Activated CD4-positive, CD25-positive, alpha-beta regulatory T cell treated with anti-CD3 and anti-CD28 coated beads, Interleukin-2, amount 50 U/mL, for 16 hours (primary cell): Measurements from ENCODE around the gene HINT3.
"Not testable (repeated sequence)": the region's sequence is repeated elsewhere in the genome, so short reads cannot be mapped to it uniquely, and the experiment has no call there.

Experiments
- DNase-seq: peaks from one replicate; pipeline ENCODE4 v3.0.0-alpha.2; 2020; ENCODE audit warnings: low read depth, low spot score

The HINT3 gene

DNA sequence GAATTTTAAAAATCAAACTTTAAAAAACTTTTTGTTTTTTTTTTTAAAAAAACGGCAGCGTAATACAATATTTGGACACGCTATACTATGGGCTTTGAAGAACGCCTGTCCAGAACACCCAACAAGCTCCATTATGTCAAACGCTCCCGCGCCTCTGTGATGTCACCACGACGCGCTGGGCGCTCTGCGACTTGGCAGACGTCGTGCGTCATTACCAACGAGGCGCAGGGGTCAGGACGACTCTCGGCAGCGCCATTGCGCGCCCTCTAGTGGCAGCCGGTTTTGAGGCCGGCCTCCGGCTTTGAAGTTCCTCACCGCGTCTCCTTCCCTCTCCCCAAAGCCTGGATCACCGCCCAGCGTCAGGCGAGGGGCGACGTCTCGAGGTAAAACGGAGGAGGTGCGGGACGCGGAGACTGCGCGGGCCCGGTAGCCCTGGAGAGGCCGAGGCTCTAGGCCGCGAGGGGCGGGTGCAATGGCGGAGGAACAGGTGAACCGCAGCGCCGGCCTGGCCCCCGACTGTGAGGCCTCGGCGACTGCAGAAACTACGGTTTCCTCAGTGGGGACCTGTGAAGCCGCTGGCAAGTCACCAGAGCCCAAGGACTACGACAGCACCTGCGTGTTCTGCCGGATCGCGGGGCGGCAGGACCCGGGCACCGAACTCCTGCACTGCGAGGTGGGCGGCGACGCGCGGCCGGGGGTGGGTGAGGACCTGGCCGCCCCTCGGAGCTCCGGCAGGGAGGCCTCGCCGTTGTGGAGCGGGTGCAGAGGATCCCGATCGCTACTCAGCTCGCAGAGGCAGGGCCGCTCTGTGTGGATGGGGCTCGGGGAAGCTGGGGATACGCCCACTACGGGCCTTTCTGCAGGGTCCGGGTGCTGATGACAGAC is at the start of gene HINT3:
HINT3 (plus strand) TSS at position 265 of the 885 bp plus-strand sequence; CDS start at position 473, 208 bp downstream.
- peak; percentile 95 for DNase-seq

DNA sequence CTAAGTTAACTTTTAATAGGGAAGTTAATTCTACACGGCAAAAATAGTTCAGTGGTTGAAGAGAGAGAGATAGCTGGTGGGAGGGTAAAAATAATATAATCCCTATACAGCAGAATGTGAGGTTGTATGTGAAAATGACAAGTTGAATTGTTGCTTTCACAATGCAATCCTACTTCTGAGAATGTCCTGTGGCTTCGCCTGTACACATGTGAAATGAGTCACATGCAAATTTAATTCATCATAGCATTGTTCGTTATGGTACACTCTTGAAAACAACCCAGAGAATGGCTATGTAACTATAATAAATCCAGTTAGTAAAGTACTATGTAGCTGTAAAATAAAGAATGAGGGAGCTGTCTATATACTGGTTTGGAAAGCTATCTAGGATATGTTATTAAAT is 46.0 kb upstream of the HINT3 start:
- no peak for DNase-seq

DNA sequence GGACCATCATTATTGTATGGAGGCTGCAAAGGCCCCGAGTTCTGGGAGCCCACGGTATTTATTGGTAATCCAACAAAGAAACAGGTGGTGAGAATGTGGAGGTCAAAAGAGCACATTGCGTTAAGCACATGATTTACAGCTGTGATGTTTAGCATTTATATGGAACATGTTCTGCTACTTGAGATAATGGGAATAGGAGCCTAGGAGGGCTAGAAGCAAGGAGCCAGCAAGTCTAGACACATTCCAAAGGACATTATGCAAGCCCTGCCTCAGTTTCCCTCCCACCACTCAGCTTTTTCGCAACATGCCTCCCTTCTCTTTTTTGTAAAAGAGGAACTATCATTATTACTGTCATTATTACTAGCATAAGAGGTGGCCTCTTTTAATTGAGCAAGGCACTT is 45.5 kb upstream of the HINT3 start:
- not testable (repeated sequence) for DNase-seq

DNA sequence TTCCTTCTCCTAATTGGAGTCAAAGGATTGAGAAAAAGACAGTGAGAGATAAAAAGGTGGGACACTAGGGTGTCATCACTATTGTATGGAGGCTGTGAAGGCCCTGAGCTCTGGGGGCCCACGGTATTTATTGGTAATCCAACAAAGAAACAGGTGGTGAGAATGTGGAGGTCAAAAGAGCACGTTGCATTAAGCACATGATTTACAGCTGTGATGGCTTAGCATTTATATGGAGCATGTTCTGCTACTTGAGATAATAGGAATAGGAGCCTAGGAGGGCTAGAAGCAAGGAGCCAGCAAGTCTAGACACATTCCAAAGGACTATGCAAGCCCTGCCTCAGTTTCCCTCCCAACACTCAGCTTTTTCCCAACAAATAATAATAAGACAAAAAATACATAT is 44.1 kb upstream of the HINT3 start:
- DNase-seq = not testable (repeated sequence)

DNA sequence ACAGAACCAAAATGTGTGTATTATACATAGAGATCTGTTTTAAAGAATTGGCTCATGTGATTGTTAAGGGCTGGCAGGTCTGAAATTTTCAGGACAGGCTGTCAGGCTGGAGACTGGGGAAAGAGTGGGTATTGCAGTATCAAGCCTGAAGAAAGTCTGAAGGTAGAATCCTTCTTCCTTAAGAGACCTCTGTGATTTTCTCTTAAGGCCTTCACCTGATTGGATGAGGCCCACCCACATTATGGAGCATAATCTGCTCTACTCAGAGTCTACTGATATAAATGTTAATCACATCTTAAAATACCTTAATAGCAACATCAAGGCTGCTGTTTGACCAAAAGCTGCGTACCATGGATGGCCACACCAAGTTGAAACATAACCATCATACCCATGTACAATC is 43.4 kb upstream of the HINT3 start:
- no peak for DNase-seq

DNA sequence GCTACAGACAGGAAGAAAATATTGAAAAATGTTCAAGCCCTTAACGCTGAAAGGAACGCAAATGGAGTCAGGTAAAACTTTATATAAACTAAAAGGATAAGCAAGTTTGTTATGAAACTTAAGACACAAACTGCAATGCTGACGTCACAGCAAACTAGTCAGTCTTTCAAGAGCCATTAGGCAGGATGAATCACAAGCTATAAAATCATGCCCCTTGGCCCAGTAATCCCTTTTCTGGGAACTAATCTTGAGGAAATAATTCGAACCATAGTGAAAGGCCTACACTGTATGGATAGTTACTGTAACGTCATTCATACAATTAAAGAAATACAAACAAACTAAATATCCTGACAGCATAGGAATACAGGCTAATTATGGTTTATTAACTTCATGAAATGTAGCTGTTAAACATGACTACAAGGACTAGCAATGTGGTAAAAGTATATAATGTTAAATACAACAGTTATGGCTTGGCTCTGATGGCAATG is 42.7 kb upstream of the HINT3 start:
- no peak for DNase-seq

DNA sequence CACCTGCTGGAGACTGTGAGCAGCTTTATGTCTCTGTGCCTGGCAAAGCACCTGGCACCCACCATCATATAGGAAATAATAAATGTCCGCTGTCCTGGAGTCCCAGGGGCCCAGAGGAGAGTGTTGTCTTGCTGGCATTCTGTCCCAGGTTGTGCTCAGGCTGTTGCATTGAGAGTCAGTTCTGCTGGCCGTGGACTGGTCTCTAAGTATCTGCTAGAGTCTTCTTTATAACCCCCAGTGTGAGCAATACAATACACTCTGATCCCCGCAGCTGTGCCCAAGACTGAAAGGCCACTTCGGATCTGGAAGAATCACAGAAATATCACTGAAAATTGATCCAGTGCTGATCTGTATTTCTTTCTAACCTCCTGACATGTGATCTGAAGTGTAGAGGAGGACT is 38.3 kb upstream of the HINT3 start:
- DNase-seq = no peak

DNA sequence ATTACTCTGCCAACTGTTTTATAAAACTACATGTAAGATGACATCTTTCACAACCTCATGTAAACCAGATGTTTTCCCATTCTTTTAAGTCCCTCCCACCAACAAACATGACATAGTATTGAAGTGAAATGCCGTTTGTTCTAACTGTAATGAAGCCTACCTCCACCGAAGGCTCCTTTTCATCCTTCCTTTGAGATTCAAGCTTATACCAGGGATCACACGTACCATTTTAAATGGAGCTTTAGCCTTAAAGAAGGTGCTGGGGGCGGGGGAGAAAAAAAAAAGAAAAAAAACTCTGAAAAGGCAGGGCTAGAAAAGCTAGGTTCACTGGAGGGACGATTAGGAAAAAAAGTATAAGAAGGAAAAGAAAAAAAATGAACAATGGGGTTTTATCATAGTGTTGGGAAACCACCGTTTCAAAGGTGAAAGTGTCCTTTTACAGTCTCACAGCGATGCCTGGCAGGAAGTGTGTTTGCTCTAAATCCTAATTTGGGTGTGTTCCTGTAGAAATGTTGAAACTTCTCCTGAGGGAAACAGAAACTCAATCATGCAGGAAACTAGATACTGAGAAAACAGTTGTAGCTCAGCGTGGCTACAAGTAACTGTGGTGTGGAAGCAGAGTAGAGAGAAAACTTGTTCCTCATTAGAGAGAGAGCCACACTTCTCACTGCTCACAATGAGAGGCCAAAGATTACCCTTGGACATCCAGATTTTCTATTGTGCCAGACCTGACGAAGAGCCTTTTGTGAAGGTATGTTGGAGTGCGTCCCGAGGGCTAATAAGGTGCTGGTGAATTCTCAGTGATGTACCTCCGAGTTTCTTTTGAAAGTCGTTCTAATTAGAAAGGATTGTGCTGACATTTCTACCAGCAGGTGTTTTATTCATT is 37.6 kb upstream of the HINT3 start:
- DNase-seq = no peak

DNA sequence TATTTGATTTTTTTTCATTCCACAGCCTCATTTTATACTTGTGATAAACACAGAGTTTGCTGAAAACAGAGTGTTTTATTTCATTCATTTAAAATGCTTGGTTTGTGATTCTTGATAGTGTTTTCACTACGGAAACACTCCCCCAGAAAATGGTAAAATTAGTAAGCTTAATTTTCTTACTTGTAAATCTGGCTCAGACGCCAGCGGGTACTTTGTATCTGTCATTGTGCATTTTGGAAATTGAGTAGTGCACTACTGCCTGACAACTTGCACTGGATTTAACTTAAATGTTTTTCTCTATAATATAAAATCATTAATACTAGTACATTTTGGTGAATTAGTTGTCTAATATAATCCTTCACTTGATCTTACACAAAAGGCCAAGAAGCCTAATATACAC is 37.0 kb upstream of the HINT3 start:
- no peak for DNase-seq

DNA sequence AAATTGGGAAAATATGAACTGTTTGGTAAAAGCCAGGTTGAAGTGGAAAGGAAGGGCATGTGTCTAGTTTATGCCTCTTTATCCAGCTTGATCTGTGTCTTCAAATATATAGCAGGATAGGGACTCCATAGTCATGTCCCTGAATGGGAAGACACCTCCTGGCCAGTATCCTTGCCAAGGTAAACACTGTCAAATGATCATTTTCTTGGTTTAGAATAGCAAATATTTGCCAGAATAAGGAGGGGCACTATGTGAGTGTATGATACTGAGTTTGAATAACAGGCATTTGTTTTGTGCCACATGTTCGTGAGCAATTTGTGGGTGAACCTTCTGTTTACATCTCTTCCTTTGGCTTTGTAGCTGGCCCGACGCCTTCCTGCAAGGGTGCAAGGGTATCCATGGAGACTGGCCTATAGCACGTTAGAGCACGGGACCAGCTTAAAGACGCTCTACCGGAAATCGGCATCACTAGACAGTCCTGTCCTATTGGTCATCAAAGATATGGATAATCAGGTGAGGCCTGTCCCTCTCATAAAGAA is 34.2 kb upstream of the HINT3 start:
- no peak for DNase-seq

DNA sequence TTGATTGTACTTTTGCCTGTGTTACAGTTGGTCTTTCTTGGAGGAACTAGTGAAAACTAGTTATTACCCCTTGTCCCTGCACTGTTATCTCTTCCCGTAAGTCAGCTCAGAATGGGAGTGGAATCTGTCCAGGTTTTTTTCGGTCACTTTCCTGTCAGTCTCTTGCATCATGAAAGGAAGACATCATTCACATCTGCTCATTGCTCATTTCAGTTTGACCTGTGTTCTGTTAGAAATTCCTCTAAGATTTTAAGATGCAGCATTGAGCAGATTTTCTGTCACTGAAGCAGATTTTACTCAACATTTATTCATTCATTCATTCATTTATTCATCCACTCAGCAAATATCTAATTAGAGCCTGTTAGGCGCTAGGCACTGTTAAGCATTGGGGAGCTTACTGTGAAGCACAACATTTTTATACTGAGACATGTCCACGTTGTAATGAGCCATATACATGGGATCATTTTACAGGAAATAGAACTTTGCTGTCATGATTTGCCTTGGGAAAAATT is 33.1 kb upstream of the HINT3 start:
- no peak for DNase-seq

DNA sequence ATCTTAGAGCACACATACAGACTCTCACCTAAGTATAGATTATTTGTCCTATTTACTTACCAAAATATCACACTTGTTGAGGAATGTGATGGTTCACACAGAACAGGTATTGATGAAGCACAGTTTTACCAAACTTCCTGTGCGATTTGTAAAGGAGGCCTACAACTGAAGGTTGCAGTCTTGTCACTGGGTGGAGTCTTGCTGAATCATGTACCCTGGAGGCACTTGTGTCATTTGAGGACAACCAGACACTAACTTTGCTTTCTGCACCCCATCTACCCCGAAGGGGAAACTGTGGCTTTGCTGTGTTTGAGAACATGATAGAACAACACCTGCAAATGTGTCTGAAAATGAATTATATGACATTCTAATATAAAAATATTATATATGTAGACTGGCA is 32.4 kb upstream of the HINT3 start:
- no peak for DNase-seq

DNA sequence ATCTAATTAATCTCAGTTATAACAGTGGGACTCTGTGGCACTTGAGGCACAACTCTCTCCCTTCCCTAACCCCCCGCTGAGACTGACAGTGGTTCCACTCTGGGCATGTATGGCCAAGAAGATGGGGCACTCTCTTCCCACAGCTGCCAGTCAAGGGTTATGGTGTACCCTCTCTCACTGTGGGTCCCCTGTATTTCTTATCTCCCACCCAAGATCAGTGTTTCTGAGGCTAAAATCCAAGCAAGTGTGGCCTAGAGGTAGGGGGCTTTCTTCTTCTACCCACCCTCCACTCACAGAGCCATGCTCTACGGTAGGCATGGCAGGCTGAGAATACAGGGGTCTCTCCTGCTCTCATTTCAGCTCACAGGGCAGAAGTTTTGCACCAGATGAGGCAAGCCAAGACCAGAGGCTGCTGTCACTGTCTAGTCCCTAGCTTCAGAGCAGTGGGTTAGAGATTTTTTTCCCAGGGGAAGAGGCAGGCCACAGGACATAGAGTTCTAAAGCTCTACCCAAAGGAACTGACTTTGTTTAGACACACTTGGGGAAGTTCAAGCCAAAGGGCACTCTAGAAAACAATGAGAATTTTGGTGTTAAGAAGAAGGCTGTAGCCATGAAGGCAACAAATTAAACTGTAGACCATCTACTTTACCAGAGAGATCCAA is 31.7 kb upstream of the HINT3 start:
- DNase-seq = no peak

DNA sequence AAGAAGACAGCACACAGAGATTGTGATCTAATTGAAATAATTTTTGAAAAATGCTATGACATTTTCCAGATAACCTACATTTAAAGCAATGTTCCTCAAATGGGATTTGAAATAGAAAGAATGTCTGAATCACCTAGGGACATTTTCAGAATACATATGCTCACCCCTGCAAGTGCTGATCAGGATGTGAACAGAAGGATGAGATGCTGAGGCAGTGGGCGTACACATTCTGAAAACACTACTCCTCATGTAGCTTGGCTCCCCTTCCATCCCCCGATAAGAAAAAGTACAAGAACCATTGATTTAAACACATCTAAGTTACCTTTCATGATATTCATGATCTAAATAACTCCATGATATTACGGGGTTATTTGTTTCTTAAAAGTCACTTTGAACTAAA is 29.9 kb upstream of the HINT3 start:
- no peak for DNase-seq

DNA sequence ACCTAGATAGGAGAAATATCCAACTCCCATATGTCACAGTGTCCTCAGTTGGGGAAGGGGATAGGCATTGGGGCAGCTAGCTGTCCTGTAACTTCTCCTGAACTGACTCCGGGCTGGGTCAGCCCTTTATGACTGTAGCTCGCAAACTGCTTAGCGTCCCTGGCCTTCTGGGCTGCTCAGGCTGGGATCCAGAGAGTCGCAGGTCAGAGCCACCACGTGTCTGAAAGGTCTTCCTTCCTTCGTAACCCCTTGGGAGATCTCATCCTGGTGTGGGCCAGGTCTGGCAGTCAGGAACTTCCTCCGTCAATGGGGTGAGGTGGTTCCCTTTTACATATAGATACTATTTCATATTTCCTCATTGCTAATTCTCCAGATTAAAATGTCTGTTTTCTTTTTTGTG is 28.8 kb upstream of the HINT3 start:
- no peak for DNase-seq

DNA sequence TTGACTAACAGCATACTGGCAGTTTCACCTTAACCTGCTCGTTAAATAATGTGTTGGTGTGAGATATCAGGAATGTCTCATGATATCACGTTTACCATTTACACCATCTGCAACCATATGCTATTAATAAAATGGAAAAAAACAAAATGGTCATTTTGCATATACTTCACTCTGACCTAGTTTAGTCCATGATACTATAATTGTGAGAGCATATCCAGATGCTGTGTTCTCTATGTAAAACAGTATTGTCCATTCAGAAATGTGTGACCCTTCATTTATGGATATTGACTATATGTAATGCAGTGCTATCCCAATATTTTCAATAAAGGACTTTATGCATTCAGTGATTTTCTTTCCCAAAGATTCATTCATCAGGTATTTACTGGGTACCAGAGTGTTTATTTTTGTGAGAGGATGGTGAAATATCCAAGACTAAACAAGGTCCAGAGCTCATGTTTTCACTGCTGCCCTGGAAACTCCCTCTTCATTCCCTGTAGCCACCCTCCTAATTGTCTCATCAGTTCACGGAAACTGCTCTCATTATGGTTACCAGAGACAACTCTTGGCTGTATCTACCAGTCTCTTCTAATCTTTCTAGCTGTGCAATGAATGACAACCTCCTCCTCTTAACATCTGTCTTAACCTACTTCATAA is 25.7 kb upstream of the HINT3 start:
- no peak for DNase-seq

DNA sequence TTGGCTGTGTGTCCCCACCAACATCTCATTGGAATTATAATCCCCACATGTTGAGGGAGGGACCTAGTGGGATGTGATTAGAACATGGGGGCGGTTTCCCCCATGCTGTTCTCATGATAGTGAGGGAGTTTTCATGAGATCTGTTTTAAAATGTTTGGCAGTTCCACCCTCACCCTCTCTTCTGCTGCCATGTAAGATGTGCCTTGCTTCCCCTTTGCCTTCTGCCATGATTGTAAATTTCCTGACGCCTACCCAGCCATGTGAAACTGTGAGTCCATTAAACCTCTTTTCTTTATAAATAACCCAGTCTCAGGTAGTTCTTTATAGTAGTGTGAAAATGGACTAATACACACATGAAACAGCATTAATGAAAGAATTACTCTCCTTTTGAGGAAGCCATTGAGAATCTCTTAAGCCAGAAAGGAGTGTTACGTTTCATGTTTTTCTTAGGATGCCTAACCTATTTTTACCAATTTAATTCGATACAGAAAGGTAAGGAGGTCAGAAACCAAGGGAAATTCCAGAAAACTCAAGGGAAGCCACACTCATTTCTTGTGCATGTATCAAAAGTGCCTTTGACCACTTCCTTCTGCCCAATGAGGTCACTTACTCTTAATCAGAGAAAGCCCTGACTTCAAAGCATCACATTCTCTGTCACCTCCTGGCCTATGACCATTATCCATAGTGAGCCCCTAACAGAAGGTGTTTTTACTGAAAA is 24.7 kb upstream of the HINT3 start:
- DNase-seq = no peak

DNA sequence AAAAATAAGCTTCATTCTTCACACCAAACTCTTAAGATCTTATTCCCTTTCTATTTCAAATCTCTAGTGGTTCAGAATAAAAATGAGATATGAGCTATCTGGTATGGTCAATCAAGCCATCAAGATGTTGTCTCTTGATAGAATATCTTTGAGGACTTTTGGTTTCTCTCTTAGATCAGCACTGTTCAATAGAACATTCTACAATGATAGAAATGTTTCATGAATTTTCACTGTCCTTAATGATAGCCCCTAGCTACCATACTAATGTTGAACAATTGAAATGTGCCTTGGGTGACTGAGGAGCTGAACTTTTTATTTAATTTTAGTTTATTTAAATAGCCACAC is 24.1 kb upstream of the HINT3 start:
- DNase-seq = no peak

DNA sequence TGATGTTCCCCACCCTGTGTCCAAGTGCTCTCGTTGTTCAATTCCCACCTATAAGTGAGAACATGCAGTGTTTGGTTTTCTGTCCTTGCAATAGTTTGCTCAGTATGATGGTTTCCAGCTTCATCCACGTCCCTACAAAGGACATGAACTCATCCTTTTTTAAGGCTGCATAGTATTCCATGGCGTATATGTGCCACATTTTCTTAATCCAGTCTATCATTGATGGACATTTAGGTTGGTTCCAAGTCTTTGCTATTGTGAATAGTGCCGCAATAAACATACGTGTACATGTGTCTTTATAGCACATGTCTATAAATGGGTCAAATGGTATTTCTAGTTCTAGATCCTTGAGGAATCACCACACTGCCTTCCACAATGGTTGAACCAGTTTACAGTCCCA is 21.1 kb upstream of the HINT3 start:
- DNase-seq = not testable (repeated sequence)

DNA sequence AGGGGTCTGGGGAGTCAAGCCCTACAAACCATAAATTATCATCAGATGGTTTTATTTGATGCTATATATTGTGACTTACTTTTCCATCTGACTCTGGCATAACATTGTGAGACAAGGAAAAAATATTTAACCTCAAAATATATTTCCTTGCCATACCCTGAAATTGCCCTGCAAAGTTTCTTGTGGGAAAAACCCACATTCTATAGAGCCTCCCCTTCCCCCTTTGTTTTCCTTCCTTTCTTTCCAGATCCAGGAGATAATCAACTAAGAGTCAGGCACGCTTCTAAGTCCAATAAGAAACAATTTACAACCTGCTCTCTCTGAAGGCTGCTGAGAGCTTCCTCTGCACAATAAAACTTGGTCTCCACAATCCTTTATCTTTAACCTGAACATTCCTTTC is 17.5 kb upstream of the HINT3 start:
- no peak for DNase-seq
